NT2/D1 (cell line): ENCODE results near the gene STRN.

Experiments
- SUZ12 ChIP-seq: IDR thresholded peaks from 2 replicates; pipeline ENCODE4 v1.6.1; 2011; ENCODE audit not compliant: insufficient read length, insufficient read depth; ENCODE audit errors: extremely low read depth
- ZNF274 ChIP-seq: IDR thresholded peaks from 2 replicates; pipeline ENCODE4 v1.6.1; 2011; ENCODE audit warnings: mild to moderate bottlenecking, low read depth, low read length

DNA sequence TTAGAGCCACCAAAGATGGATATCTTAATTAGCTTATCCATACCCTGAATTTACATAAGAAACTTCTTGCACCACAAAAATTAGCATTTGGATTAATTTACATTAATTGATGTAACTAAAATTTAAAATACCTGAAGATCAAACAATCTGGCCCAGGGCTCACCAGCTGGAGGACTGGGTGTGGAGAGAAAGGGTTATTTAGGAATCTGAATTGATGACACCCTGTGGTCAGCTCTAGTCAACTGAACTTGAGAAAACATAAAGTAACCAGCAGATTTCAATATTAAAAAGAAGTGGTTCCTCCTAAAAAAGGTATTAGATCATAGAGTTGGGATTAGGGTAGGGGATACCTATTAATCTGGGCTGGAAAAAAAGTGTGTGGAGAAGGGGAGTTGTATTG, 122.5 kb downstream of the STRN start:
- no peak for TF ChIP-seq ZNF274
- no peak for TF ChIP-seq SUZ12
